NCI-H526 (cell line): ENCODE data around the gene ENOX2.
"Not testable (repeated sequence)": the region's sequence is repeated elsewhere in the genome, so short reads cannot be mapped to it uniquely, and the experiment has no call there.

Experiments used
- DNase-seq, 2 experiments: peaks; one replicate each; lab custom pipeline; 2025; lab: John Stamatoyannopoulos, UW

ENOX2 gene

DNA sequence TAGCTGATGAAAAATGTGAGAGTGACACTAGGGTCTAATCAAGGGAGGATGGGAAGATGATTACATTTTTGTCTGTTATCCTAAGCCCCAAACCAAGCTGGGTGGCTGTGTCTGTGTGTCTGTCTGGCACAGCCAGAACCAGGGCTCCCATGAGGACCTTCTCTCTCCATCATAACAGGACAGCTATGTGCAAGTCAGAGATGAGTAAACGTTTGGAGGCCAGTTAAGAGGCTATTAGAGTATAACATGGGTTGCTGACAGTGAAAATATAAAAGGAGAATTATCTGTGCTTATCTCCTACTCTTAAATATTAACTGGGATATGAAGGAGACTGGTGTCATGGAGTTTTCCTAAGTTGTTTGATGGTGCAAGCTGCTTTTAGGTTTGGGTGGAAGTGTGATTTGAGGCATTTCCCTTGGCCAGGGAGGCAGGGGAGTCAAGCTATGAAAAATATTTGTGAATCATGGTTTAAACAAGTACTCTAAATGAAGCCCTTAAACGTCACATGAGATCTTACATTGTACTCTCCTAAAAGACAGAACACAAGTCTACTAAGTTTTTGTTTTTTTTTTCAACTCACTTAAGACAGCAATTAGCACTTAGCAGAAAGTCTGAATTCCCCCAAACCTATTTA is 156.2 kb downstream of the ENOX2 start:
- no peak for DNase-seq

DNA sequence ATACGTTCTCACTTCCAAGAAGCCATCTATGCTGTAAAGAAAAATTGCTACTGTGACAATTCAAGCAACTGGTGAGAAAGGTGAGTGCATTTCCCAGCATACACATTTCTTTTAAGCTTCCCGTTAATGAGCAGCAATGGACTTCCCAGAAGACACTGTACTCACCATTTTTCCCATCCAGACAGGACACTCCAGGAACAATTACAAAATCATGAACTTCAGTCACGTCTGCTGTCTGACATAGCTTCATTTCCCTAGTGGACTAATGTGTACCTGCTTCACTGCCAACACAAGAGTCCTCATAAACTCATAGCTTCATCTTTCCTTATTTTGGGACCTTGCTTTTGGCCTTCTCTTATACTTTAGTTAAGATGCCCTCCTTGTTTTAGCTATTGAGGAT is 156.9 kb downstream of the ENOX2 start:
- no peak for DNase-seq

DNA sequence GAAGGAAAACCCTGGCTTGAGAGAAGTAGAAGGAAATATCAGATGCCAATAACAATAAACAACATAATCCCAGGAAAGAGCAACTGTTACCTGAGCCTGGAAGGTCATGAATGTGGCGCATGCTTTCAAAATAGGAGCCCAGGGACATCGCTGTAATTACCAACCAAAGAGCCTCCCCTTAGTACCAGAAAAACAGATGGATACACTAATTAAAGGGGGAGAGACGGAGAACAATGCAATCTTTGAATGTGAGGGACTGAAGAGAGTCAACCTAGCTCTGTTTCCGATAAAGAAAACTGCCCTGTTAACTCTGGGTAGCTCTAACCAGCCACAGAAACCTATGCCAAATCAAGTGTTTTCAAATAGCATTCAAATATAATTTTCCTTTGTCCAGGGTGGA is 161.4 kb downstream of the ENOX2 start:
- DNase-seq, result no peak

DNA sequence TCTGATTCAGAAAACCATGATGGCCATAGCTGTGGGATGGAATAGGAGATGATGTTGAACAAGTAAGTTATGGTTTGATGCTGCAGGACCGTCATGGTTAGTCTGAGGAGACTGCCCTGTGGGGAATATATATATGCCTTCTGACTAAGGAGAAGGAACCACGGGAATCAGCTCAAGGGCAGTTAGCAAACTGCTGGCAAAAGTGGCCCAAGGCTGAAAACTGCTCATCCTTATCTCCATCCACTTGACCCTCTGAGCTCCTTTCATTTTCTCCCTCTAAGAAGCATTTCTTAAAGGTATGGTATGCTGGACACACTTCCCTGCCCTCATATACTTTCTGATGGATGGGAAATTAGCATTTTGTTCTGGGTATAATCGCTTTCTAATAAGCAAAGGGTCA is 161.9 kb downstream of the ENOX2 start:
- no peak for DNase-seq

DNA sequence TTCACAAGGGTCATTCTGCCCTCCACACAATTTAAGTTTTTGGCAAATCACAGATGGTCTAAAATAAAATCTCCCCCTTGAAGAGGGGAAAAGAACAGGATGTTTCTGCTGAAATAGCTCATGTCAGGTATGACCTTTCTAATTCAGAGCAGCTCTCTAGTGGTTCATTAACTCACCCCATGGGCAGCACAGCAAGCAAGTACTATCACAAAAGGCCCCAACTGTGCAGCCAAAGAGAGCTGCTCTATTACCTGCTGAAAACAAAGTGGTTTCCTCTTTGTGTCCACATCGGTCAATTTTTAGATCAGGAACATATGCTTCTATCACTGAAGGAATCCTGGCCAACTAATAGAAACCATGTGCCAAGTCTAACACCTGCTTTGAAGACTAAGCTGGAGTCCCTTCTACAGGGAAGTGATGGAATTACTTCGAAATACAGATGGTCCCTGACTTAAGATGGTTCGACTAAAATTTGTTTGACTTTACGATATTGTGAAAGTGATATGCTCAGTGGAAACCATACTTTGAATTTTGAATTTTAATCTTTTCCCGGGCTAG is 164.3 kb downstream of the ENOX2 start:
- no peak for DNase-seq

DNA sequence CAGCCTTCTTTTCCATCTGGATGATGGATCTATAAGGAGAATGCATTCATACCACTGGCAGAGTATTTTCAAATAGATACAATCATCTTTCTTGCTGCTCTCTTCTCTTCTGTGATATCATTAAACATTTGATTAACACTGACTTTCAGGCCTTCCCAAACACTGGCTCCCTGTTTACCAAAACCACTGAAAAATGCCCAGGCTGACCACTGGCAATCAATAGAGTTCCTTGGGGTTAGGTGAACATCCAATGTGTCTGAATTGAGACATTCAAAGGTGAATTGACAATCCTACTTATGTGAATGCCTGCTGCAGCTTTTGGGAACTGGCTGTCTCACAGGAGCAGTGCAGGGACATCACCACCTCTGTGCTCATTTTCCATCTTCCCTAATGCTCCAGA is 168.3 kb downstream of the ENOX2 start:
- DNase-seq, result no peak

DNA sequence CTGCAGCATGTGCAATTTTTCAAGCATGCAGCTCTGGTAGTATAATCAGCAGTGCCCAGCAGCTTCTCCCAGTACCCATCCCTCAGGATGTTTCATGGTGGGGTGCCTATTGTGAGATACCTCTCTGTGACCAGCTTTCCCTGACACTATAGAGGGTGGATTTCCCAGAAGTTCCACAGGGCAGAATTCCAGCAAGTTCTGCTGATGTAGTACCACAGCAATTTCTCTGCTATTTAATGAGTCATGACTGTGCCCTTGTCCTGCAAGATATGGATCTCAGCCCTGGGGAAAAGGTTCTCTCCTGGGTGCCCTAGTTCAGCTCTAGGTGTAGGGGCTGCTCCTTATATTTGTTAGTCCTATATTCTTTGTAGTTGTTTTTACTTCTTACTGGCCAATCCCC is 174.8 kb downstream of the ENOX2 start:
- no peak for DNase-seq

DNA sequence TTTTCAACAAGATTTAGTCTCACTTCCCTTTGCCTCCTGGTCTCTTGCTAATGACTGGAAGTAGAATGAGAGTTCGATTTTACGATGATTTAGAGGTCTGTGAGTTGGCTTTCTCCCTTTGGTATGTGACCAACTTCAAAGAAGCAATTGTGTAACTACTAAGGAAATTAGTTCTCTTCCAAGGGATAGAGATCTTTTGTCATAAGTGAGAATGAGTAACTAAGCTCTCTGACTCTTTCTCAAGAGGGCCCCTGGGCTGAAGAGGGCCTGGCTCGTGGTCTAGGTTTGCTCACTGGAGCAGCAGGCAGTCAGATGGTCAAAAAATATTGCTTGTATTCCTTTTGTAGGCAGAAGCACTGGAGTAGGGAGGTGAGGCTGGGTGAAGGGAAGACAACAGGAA is 176.3 kb downstream of the ENOX2 start:
- DNase-seq, result no peak

DNA sequence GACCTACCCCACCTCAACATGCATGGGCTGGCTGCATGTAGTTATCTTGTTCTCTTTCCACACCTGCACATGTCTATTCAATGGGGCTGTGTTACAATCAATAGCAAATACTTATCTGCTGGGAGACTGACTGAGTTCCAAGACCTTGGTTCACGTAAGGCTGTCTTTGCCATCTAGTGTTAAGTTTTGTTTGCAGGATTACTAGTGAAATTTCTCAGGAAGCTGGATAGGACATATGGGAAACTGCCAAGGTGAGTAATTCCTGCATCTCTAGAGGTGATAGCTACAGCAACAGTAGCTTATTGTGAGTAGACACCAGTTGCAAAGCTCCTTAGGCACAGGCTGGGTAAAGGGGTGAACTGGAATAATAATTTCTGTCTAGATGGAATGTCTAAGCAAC is 177.5 kb downstream of the ENOX2 start:
- DNase-seq, result no peak

DNA sequence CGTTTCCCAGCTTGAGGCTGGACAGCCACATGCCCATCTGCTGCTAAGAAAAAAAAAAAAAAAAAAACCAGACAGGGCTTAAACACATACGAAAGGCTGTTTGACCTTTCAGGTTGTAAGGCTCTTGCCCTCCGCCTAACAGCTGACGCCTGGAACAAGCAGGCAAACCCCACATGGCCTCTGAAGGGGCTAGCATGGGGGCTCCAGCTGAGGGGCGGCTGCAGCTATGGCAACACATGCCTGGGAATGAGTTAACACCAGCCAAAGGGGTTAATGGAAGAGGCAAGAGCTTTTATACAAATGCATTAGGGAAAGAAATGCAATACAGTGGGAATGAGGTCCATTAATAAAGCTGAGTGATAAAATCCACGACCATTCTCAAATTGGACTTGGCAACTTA is 183.6 kb downstream of the ENOX2 start:
- DNase-seq, result peak in 1 of 2 experiments; percentile 36

DNA sequence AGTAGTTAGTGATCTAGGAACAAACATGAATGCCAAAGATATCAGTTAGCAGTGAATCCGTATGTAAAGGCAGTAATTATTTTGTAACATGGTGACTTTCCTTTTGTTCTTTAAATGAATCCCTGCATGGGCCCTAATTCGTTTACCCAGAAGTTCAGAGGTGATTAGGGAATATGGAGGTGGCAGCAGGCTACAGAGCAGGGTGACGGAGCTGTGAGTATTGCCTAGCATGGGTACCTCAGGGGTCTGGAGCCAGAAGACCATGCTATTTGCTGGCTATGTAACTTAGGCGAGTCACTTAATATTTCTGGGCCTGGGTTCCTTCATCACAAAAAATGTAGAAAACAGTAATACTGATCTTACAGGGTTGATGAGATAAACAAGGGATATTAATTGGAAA is 184.9 kb downstream of the ENOX2 start:
- DNase-seq, result peak in 1 of 2 experiments; percentile 3

DNA sequence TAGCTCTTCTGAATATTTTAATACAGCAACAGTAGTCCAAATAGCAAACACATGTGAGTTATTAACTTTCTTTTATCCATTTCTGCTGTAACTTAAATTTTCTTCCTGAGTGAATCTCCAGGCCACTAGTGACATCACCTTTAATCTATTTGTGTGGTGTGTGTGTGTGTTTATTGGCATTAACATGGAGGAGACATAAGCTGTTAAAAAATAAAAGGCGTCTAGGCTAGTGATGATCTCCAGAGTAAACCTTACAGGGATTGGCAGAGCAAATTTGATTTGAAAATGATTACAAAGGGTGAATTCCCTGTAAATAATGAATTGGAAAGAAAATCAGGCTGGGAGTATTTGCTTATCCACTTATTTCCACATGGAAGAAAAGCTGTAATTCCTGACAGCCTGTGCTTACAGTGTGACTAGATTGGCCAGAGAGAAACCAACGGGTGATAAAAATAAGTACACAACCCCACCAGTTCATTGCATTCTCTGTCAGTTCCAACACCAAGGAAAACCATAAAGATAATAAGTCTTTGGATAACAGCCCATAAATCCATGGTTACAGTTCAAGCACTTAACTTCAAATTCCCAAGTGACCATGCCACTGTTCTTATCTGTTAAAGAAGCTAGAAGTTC is 186.1 kb downstream of the ENOX2 start:
- no peak for DNase-seq

DNA sequence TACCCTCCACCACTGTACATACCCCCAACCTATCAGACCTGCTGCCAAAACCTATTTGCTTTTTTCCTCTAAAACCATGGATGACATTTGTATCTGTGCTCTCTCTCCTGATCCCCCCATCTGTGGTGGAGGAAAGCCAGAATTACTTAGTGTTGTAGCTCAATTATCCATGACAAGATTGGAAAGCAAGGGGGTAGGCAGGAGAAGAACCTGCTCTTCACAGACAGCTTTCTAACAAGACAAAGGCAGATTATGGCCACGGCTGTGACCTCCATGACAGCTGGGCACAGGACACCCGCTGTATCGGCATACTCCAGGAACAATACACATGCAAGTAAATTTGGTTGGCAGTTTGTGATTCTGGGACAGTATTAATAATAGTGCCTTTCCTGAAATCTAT is 186.7 kb downstream of the ENOX2 start:
- no peak for DNase-seq

DNA sequence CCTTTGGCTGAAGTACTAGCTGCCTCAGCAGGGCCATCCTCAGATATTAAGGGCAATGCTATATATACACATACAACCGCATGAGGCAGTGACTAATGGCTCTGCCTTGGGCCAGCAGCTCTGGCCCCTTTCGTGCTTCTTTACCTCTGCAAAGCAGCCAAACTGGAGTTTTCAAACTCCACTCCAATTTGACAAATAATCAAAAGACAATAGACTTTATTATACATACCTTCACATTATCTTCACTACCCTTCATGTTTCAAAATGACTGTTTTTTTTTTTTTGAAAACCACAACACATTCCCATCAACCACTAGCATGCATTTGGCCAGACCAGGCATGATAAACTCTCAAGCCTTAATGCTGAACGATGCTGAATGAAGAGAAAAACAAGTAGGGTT is 187.7 kb downstream of the ENOX2 start:
- DNase-seq, result no peak

DNA sequence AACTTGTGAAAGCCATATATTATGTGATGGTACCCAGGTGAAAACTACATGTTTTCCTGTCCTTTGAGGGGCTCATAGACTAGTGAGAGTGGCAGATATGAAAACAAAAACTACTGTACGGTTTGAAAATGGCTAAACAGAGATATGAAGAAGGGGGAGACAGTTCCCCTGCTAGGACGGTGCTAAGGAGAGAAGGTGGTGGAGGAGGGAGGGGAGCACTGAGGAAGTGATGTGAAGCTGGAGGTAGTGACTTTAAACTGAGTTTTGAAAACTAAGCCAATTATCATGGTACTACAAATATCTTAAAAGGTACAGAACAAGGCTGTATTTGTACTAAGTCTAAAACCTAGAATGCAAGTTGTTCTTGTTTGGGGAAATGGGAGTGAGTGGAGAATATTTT is 188.3 kb downstream of the ENOX2 start:
- no peak for DNase-seq

DNA sequence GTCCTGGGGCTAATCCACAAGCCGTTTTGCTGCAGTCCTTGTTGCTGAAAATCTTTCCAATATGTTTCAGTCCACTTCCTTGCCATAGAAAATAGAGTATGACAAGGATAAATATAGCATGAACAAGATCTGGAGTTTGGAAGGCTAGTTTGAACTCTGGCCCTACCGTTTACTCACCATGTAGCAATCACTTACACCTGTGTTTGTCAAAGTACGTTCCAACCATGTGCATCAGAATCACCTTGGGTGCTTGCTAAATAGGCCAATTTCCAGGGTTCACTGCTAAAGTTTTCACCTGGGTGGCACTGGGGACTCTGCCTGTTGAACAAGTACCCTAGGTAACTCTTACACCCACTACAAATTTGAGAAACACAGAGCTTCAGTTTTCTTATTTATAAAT is 188.9 kb downstream of the ENOX2 start:
- DNase-seq, result no peak

DNA sequence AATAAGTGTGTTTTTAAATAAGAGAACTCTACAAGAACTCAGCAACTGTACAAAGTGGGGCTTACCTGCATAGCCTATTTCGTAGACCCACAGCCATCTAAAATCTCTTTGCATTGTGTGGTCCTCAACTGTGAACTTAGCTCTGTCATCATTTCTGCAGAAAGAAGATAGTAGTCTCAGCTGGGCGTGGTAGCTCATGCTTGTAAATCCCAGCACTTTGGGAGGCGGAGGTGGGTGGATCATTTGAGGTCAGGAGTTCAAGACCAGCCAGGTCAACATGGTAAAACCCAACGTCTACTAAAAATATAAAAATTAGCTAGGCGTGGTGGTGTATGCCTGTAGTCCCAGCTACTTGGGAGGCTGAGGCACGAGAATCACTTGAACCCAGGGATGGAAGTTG is 193.8 kb downstream of the ENOX2 start:
- not testable (repeated sequence) for DNase-seq

DNA sequence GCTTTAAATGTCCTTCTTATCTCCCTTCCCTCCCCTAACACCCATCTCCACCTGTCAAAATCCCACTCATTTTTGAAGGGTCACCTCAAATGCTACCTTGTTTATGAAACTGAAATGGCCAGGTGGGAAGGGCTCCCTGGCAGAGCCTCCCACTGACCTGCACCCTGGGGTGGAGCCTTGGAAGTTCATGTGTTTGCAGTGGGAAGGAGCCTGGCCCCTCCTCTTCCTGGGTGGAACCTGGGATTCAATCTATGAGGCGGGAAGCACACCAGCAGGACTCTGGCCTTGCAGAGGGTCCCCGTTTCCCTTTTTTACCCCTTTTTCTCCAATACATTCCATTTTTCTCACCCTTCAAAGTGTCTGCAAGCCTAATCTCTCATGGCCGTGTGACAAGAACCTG is 197.4 kb downstream of the ENOX2 start:
- no peak for DNase-seq

DNA sequence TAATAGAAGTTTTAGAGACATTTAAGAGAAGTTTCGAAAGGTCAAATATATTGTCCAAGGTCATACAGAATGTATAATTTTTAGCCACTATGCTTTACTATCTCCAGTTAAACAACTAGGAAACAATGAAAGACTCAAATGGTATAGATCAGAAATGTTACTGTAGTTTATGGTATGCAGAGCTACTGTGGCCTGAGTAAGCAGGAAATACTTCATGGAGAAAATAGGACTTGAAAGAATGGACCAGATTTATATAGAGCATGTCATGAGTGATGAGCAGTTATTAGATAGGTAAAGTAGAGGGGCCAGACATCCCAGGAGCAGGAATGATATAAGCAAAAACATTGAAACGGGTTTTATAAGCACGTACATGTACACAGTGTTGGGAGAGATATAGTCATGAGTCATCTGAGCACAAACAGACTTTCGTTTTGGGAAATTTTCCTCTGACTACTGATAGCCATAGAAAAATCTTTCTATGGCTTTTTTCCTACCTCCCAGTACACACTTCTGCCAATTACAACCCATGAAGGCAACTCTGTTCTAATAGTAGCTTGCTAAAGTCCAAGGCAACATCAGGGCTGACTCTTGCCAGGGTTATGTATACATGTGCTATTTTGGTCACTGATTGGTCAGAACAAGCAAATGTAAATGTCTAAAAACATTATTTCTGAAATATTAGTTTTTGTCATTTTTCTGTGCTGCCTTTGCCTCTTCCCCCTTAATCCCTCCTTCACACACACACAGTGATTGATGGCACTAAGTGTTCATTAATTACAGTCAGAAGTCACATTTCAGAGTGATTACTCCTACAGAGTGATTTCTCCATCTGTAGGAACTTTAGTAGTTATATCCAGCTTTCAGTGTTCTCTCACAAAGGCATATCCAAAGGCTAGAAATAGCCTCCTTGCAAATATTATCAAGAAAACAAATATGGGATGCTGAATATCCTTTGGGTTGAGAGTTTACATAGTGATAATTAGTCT is 198.7 kb downstream of the ENOX2 start:
- DNase-seq, result no peak

DNA sequence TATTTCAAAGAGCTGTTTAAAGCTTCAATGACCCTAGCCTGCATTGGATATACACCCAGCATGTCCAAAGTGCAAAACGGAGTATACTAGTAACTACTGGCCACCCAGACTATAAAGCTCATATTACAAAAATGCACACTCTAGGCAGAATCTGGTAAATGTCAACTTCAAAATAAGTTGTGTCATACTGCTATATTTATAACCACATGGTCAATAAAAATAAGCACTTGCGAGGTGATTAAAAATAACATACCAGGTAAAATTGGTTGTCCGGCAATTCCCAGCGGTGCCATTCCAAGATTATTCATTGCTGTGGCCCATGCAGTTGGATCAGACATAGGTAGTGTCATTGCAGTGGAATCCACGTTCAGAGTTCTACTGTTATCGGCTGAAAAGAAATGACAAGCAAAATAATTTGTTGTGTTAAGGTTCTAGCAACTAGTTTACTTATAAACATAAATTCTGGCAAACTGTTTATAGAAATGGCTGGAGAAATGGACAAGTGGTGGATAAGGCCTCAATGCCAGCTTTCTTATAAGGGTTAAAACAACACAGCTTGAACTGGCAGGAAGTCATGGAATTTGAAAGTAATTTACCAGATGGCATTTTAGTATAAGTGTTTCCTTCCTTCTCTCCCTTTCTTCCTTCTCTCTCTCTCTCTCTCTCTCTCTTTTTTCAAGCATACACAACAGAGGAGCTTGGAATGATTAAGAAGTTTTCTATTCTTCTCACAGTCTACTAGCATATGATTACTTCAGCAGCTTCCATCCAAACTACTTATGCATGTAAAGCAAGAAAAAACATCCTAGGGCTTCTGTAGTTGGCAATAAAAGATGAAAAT is 199.9 kb downstream of the ENOX2 start:
- no peak for DNase-seq

DNA sequence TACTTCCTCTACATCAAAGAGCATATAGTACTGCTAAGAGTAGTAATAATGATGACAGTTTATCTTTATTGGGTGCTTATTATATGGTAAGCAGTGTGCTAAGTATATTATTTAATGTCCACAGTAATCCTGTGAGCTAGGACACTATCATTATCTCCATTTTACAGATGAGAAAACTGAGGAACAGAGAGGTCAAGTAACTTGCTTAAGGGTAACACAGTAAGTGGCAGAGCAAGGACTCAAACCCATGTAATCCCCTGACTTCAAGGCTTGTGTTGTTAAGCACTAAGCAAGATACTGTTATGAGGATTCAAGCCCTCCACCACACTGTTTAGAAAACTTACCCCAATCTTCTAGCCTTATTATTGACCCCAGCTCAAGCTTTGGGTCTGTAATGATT is 202.4 kb downstream of the ENOX2 start:
- DNase-seq, result no peak

DNA sequence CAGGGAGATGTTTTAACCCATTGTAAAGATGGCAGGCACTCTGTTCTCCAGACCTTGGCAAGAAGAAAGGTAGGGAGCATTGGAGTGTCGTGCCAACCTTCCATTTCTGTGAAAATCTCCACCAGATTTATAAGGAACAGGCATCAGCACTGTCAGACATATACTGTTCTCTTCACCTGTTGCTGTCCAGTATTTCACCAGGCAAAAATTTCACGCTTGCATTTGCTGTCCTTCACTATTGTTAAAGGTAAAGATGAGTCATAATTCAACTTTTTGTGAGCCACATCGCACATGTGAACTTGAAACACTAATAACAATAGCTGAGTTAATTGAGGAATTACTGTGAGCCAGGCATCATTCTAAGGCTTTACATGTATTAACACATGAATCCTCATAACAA is 203.4 kb downstream of the ENOX2 start:
- DNase-seq, result no peak
